ENCODE data around the gene ITIH6.
A peak's percentile ranks its signal among the peaks of the same experiment; 100 is the strongest.
"Not testable (repeated sequence)": the region's sequence is repeated elsewhere in the genome, so short reads cannot be mapped to it uniquely, and the experiment has no call there.

ITIH6 gene

DNA sequence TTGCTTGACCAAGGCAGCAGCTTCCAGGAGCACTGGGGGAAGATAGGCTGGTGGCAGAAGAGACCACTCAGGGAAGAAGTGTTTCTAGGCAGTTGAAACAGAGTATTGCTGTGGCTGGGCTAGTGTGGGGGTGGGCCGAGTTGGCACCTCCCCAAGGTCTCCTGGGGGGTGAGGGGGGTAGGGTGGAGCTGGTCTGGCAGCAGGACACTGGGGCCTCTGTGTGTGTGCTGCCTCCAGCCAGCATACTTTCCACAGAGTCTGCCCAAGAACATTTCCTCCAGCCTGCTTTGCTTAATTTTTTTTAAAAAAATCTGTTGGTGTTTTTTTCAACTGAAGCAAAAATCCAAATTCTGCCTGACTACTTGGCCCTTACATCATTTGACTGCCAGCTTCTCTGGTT is 4.0 kb downstream of the ITIH6 start:
- H3K4ac ChIP-seq (ENCODE audit: low read depth, low read length): no peak overlapping the region
- no peak for DNase-seq
- H3K4me1 ChIP-seq (ENCODE audit: control insufficient read depth, low read depth, low read length): peaks cover 2% of the 10 kb centered on the region
- no peaks in the 10 kb centered on the region for H3K79me2 ChIP-seq (ENCODE audit: control insufficient read depth, insufficient read depth, low read length)
- WGBS (ENCODE audit: extremely low coverage, insufficient coverage, low lambda C conversion rate): no CpG with 5 or more reads among the region's 1 CpG
- no peaks in the 10 kb centered on the region for H3K27me3 ChIP-seq (ENCODE audit: insufficient read depth, low read length, poor library complexity)
- no peak overlapping the region for H3K23ac ChIP-seq (ENCODE audit: low read length)
- no peak overlapping the region for H3K56ac ChIP-seq (ENCODE audit: low read length)
- H3K4me2 ChIP-seq (ENCODE audit: low read length): no peak overlapping the region
- no peak overlapping the region for H2BK120ac ChIP-seq (ENCODE audit: low read depth, low read length)
- H3K9ac ChIP-seq (ENCODE audit: low read length): no peak overlapping the region
- no peak overlapping the region for H2BK15ac ChIP-seq (replicated peaks; ENCODE audit: low read depth)
- H3K79me1 ChIP-seq (ENCODE audit: low read length): no peaks in the 10 kb centered on the region
- H3K27ac ChIP-seq (ENCODE audit: low read depth, low read length): no peak overlapping the region
- no peak overlapping the region for H4K5ac ChIP-seq (ENCODE audit: low read length)
- no peak overlapping the region for H2BK5ac ChIP-seq (ENCODE audit: low read length)
- no peak overlapping the region for H3K4me3 ChIP-seq (ENCODE audit: low read length)
- H2AK5ac ChIP-seq (ENCODE audit: low read length): no peak overlapping the region
- no peak overlapping the region for H4K8ac ChIP-seq (ENCODE audit: low read depth, low read length)
- no peak overlapping the region for H3K18ac ChIP-seq (ENCODE audit: low read length)
- H3K36me3 ChIP-seq (ENCODE audit: control insufficient read depth, insufficient read depth, low read length): no peaks in the 10 kb centered on the region

DNA sequence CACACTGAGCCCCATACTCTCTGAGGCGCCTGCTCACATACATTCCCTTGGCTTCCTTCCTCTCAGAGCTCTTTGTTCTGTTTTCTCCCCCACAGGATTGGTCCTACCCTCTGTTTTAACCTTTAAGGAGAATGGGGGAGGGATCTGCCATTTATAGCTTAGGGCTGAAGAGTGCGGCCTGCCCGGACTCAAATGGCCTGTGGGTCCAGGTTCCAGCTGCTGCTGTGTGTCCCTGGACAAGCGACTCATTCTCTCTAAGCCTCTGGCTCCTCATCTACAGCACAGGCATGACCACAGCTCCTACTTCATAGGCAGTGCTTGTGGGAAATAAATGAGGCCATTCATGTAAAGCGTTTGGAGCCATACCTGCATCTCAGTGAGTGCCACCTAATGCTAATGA is 8.7 kb downstream of the ITIH6 start:
- not testable (repeated sequence) for H3K56ac ChIP-seq (ENCODE audit: low read length); H2BK15ac ChIP-seq (replicated peaks; ENCODE audit: low read depth); H3K27me3 ChIP-seq (ENCODE audit: insufficient read depth, low read length, poor library complexity); H4K5ac ChIP-seq (ENCODE audit: low read length); H4K8ac ChIP-seq (ENCODE audit: low read depth, low read length); H2BK5ac ChIP-seq (ENCODE audit: low read length); H3K18ac ChIP-seq (ENCODE audit: low read length); H3K23ac ChIP-seq (ENCODE audit: low read length); H3K4me2 ChIP-seq (ENCODE audit: low read length); H3K9ac ChIP-seq (ENCODE audit: low read length); H3K27ac ChIP-seq (ENCODE audit: low read depth, low read length); H2AK5ac ChIP-seq (ENCODE audit: low read length); DNase-seq; H3K4me1 ChIP-seq (ENCODE audit: control insufficient read depth, low read depth, low read length); H3K4me3 ChIP-seq (ENCODE audit: low read length); H3K4ac ChIP-seq (ENCODE audit: low read depth, low read length); H3K36me3 ChIP-seq (ENCODE audit: control insufficient read depth, insufficient read depth, low read length); H3K79me1 ChIP-seq (ENCODE audit: low read length); H2BK120ac ChIP-seq (ENCODE audit: low read depth, low read length); H3K79me2 ChIP-seq (ENCODE audit: control insufficient read depth, insufficient read depth, low read length)
- no CpG with 5 or more reads among the region's 5 CpGs for WGBS (ENCODE audit: extremely low coverage, insufficient coverage, low lambda C conversion rate)

DNA sequence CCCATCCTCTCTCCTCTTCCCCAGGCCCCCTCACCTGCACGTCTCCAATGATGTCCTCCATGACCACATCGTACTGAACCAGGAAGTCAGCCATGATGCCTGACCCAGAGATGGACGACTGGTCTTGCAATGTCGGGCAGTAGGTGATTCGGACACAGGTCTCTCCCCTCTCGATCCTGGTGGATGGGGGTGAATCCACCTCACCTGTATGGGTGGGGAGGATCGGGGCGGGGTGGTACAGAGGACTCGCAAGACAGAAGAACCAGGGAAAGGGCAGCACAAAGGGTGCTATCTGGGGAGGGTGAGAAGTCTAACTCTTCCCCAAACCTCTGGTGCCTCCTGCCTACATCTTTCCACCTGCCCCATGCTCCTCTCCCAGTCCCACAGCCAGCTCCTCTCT is 9.6 kb downstream of the ITIH6 start:
- Histone ChIP-seq H3K4me1 (ENCODE audit: control insufficient read depth, low read depth, low read length) (no peaks in the 10 kb centered on the region), H3K4me3 (ENCODE audit: low read length) (no peak overlapping the region), H4K5ac (ENCODE audit: low read length) (no peak overlapping the region), H4K8ac (ENCODE audit: low read depth, low read length) (no peak overlapping the region), H3K79me1 (ENCODE audit: low read length) (no peaks in the 10 kb centered on the region), H3K18ac (ENCODE audit: low read length) (no peak overlapping the region), H3K4ac (ENCODE audit: low read depth, low read length) (no peak overlapping the region), H3K27me3 (ENCODE audit: insufficient read depth, low read length, poor library complexity) (no peaks in the 10 kb centered on the region), H2BK15ac (replicated peaks; ENCODE audit: low read depth) (no peak overlapping the region), H2BK5ac (ENCODE audit: low read length) (no peak overlapping the region), H3K56ac (ENCODE audit: low read length) (no peak overlapping the region), H2BK120ac (ENCODE audit: low read depth, low read length) (no peak overlapping the region), H3K27ac (ENCODE audit: low read depth, low read length) (no peak overlapping the region), H3K23ac (ENCODE audit: low read length) (no peak overlapping the region), H3K9ac (ENCODE audit: low read length) (no peak overlapping the region), H3K79me2 (ENCODE audit: control insufficient read depth, insufficient read depth, low read length) (no peaks in the 10 kb centered on the region), H3K36me3 (ENCODE audit: control insufficient read depth, insufficient read depth, low read length) (no peaks in the 10 kb centered on the region), H2AK5ac (ENCODE audit: low read length) (no peak overlapping the region), H3K4me2 (ENCODE audit: low read length) (no peak overlapping the region)
- no peak for DNase-seq
- no CpG with 5 or more reads among the region's 9 CpGs for WGBS (ENCODE audit: extremely low coverage, insufficient coverage, low lambda C conversion rate)

DNA sequence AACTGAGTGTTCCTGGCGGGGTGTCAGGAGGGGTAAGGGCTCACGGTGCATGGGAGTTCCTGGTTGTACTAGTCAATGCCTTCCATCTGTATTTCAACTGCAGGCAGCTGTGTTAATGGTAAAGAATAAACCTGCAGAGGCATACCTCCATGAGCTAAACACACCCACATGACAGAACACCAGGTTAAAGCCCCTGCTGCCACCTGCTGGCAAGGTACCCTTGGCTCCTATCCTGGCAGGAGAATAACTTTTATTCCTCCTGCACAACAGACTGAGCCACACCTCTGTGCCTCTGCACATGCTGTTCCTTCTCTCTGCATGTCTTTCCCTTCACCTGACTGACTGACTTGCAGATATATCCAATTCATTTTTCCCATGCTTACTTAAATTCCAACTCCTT is 11.1 kb downstream of the ITIH6 start:
- H3K36me3 ChIP-seq (ENCODE audit: control insufficient read depth, insufficient read depth, low read length): no peaks in the 10 kb centered on the region
- H2BK15ac ChIP-seq (replicated peaks; ENCODE audit: low read depth): no peak overlapping the region
- H3K23ac ChIP-seq (ENCODE audit: low read length): no peak overlapping the region
- no peak overlapping the region for H2BK120ac ChIP-seq (ENCODE audit: low read depth, low read length)
- no peak overlapping the region for H3K18ac ChIP-seq (ENCODE audit: low read length)
- no peak overlapping the region for H2BK5ac ChIP-seq (ENCODE audit: low read length)
- H3K27me3 ChIP-seq (ENCODE audit: insufficient read depth, low read length, poor library complexity): no peaks in the 10 kb centered on the region
- no peak overlapping the region for H3K27ac ChIP-seq (ENCODE audit: low read depth, low read length)
- H3K4me3 ChIP-seq (ENCODE audit: low read length): no peak overlapping the region
- H4K8ac ChIP-seq (ENCODE audit: low read depth, low read length): no peak overlapping the region
- H4K5ac ChIP-seq (ENCODE audit: low read length): no peak overlapping the region
- H3K56ac ChIP-seq (ENCODE audit: low read length): no peak overlapping the region
- H3K79me1 ChIP-seq (ENCODE audit: low read length): no peaks in the 10 kb centered on the region
- H3K79me2 ChIP-seq (ENCODE audit: control insufficient read depth, insufficient read depth, low read length): no peaks in the 10 kb centered on the region
- no peak overlapping the region for H2AK5ac ChIP-seq (ENCODE audit: low read length)
- no peak overlapping the region for H3K4ac ChIP-seq (ENCODE audit: low read depth, low read length)
- H3K4me1 ChIP-seq (ENCODE audit: control insufficient read depth, low read depth, low read length): no peaks in the 10 kb centered on the region
- no CpG with 5 or more reads among the region's 2 CpGs for WGBS (ENCODE audit: extremely low coverage, insufficient coverage, low lambda C conversion rate)
- no peak overlapping the region for H3K4me2 ChIP-seq (ENCODE audit: low read length)
- no peak overlapping the region for H3K9ac ChIP-seq (ENCODE audit: low read length)
- peak; percentile 44 for DNase-seq

DNA sequence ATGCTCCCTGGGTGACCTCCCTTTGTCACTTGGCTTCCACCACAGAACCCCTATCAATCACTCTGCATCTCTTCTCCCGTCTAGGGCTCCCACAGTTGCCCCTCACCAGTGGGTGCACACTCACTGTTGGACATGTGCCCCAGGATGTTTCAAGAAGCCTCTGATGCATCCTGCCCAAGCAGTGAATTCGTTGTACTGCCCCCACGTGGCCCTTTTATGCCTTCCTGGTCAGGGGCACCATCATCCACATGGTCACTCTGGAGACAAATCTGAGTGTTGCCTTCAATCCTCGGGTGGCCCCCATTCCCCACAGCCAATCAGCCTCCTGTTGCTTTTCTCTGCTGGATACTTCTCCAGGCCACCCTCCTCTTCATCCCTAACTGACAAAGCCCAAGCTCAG is 12.2 kb downstream of the ITIH6 start:
- no CpG with 5 or more reads among the region's 4 CpGs for WGBS (ENCODE audit: extremely low coverage, insufficient coverage, low lambda C conversion rate)
- no peak overlapping the region for H2BK5ac ChIP-seq (ENCODE audit: low read length)
- no peaks in the 10 kb centered on the region for H3K79me1 ChIP-seq (ENCODE audit: low read length)

DNA sequence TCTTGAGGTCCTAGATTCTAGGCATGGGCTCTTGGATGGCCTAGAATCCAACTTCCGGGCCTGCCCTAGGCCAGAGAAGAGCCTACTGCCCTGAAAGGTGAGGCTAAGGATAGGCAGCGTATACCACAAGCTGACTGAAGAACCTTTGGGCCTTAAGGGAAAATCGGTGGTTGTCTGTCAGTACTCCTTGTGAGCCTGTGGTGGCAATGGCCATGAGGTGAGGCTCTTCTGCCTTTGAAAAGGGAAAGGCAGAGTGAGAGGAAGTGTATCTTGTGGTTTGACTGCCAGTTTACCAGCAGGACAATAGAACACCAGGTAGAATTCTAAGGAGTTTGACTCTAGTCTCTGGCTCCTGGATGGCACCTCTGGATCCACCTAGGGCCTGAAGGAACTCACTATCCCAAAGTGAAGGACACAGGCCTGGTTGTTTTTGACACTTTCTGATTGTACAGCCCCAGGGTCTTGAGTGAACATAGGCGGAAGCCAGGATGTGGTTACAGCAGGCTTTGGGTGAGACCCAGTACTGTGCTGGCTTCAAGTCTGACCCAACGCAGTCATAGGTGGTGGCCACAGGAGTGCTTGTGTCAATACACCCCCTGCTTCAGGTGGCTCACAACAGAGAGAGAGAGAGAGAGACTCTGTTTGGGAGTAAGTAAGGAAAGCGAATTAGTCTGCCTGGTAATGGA is 20.9 kb downstream of the ITIH6 start:
- H3K4me1 ChIP-seq (ENCODE audit: control insufficient read depth, low read depth, low read length): no peaks in the 10 kb centered on the region
- no peak for DNase-seq
- no peak overlapping the region for H3K4me3 ChIP-seq (ENCODE audit: low read length)
- H3K4me2 ChIP-seq (ENCODE audit: low read length): no peak overlapping the region
- H2BK15ac ChIP-seq (replicated peaks; ENCODE audit: low read depth): no peak overlapping the region
- no peak overlapping the region for H3K56ac ChIP-seq (ENCODE audit: low read length)
- H3K9ac ChIP-seq (ENCODE audit: low read length): no peak overlapping the region
- no peak overlapping the region for H4K8ac ChIP-seq (ENCODE audit: low read depth, low read length)
- H2BK5ac ChIP-seq (ENCODE audit: low read length): no peak overlapping the region
- no peak overlapping the region for H4K5ac ChIP-seq (ENCODE audit: low read length)
- no peaks in the 10 kb centered on the region for H3K79me2 ChIP-seq (ENCODE audit: control insufficient read depth, insufficient read depth, low read length)
- H3K36me3 ChIP-seq (ENCODE audit: control insufficient read depth, insufficient read depth, low read length): no peaks in the 10 kb centered on the region
- H2BK120ac ChIP-seq (ENCODE audit: low read depth, low read length): no peak overlapping the region
- no peaks in the 10 kb centered on the region for H3K79me1 ChIP-seq (ENCODE audit: low read length)
- no peak overlapping the region for H3K18ac ChIP-seq (ENCODE audit: low read length)
- H3K23ac ChIP-seq (ENCODE audit: low read length): no peak overlapping the region
- H2AK5ac ChIP-seq (ENCODE audit: low read length): no peak overlapping the region
- WGBS (ENCODE audit: extremely low coverage, insufficient coverage, low lambda C conversion rate): no CpG with 5 or more reads among the region's 6 CpGs
- H3K27me3 ChIP-seq (ENCODE audit: insufficient read depth, low read length, poor library complexity): no peaks in the 10 kb centered on the region
- no peak overlapping the region for H3K4ac ChIP-seq (ENCODE audit: low read depth, low read length)
- H3K27ac ChIP-seq (ENCODE audit: low read depth, low read length): no peak overlapping the region

More for the DNA sequence above, 12.2 kb downstream of the ITIH6 start:
- H3K4me2 ChIP-seq (ENCODE audit: low read length): no peak overlapping the region
- no peak overlapping the region for H2BK120ac ChIP-seq (ENCODE audit: low read depth, low read length)
- H4K8ac ChIP-seq (ENCODE audit: low read depth, low read length): no peak overlapping the region
- no peak overlapping the region for H3K18ac ChIP-seq (ENCODE audit: low read length)
- H2BK15ac ChIP-seq (replicated peaks; ENCODE audit: low read depth): no peak overlapping the region
- DNase-seq: peak; percentile 54
- H3K9ac ChIP-seq (ENCODE audit: low read length): no peak overlapping the region
- H3K23ac ChIP-seq (ENCODE audit: low read length): no peak overlapping the region
- no peaks in the 10 kb centered on the region for H3K4me1 ChIP-seq (ENCODE audit: control insufficient read depth, low read depth, low read length)
- no peak overlapping the region for H3K27ac ChIP-seq (ENCODE audit: low read depth, low read length)
- H3K4me3 ChIP-seq (ENCODE audit: low read length): no peak overlapping the region
- no peaks in the 10 kb centered on the region for H3K27me3 ChIP-seq (ENCODE audit: insufficient read depth, low read length, poor library complexity)
- H4K5ac ChIP-seq (ENCODE audit: low read length): no peak overlapping the region
- no peaks in the 10 kb centered on the region for H3K79me2 ChIP-seq (ENCODE audit: control insufficient read depth, insufficient read depth, low read length)
- H3K36me3 ChIP-seq (ENCODE audit: control insufficient read depth, insufficient read depth, low read length): no peaks in the 10 kb centered on the region
- no peak overlapping the region for H3K56ac ChIP-seq (ENCODE audit: low read length)
- H2AK5ac ChIP-seq (ENCODE audit: low read length): no peak overlapping the region
- no peak overlapping the region for H3K4ac ChIP-seq (ENCODE audit: low read depth, low read length)

All from mesendoderm (in vitro differentiated cells).